Stimulated activated effector memory CD8-positive, alpha-beta T cell treated with anti-CD3 and anti-CD28 coated beads, Interleukin-12 subunit alpha, Interleukin-12 subunit beta, amount 100 ng/mL, for 72 hours (primary cell): ENCODE results near the gene SMCO4.

Source experiments
- ATAC-seq: fragments of 150-1000 bp; cut with Tn5 transposase; 2 replicates; pipeline ENCODE4 v1.10.0; 2021
- DNase-seq, 2 donors: peaks; one replicate each; pipeline ENCODE4 v3.0.0; 2021 to 2022; ENCODE audit warnings: low spot score in 2 of 2
- H3K27ac Mint-ChIP-seq: one replicate; pipeline ENCODE4 v1.8.0; 2022; ENCODE audit warnings: mild to moderate bottlenecking, mixed read lengths
- H3K36me3 Mint-ChIP-seq: one replicate; pipeline ENCODE4 v1.8.0; 2022; ENCODE audit warnings: mild to moderate bottlenecking, mixed read lengths
- H3K4me1 Mint-ChIP-seq: one replicate; pipeline ENCODE4 v1.8.0; 2022; ENCODE audit warnings: mixed read lengths
- H3K4me3 Mint-ChIP-seq: one replicate; pipeline ENCODE4 v1.8.0; 2022; ENCODE audit warnings: mild to moderate bottlenecking, mixed read lengths
- H3K9me3 Mint-ChIP-seq: one replicate; pipeline ENCODE4 v1.8.0; 2022; ENCODE audit warnings: mixed read lengths

Gene SMCO4

DNA sequence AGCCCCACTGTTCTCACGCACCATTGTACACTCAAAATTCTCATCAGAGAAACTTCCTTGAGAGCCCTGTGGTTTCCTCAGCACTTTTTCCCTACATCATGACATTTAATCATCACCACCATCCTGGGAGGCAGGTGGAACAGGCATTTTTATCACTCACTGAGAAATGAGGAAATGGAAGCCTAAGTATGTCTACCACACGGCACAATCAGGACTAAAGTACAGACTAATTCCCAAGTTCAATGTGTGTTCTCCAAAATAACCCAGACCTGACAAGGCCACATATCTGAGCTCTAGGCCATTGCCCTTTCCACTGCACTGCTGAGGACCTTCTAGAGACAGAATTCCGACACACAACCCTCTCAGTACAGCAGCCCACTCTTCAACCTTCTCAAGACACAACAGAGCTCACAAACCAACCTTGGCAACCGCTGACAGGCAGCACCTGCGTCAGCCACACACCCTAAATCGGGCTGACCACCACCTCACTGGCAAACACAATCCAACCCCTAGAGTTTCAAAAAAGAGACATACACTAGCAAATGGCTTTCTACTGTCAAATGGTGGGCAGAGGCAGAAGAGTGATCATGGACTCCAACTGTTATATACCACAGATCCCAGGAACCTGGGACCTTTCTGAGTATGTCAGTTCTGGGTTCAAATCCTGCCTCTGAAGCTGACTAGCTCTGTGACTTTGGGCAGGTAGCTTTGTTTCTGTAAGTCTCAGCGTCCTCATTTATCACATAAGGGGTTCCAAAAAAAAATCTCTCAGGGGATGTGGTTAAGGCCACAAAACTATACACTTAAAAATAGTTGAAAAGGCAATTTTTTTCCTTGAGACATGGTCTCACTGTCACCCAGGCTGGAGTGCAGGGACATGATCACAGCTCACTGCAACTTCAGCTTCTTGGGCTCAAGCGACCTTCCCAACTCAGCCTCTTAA, 16.3 kb downstream of the SMCO4 start:
- peaks cover 74% of the 10 kb centered on the region for H3K4me1 Mint-ChIP-seq
- no peak for DNase-seq
- ATAC-seq, result peak; percentile 36

GRCh38 chr11:93526346-93526633, 16.9 kb downstream of the SMCO4 start:
- Mint-ChIP-seq H3K4me3 (peak overlapping the region; percentile 38), H3K4me1 (peaks cover 74% of the 10 kb centered on the region)

More for the DNA sequence above, 16.3 kb downstream of the SMCO4 start:
- peaks cover 8% of the 10 kb centered on the region for H3K36me3 Mint-ChIP-seq
- no peaks in the 10 kb centered on the region for H3K9me3 Mint-ChIP-seq
- H3K27ac Mint-ChIP-seq, result peak overlapping the region; percentile 85
- peak overlapping the region; percentile 38 for H3K4me3 Mint-ChIP-seq

DNA sequence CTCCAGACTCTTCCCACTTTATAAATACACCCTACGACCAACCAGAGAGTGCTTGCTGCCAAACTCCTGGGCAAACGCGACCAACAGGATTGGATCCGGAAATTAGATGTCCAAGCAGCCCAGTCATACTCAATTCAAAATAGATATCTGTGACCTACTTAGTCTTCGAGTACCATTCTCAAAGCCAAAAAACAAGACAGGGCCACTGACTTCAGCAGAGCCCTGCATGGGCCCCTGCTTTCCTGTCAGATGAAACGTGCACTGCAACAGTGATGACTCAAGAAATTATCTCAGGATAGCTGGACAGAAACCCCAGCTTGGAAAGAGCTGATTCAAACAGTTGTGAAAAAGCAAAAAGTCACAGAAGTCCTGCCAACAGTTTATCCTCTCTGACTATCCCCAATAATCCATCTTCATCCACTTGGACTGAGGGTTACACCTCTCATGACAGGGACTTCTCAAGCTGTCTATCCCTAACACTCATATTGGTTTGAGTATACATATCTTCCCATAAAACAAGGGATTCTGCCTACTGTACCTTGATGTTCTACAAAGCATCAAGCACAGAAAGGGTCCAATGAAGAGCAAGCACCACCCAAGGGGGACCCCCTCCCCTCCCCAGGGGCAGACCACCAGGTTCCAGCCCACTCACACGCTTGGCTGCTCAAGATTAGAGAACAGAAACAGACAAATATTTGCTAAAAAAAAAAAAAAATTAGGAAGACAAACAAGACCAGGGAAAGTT, 17.4 kb downstream of the SMCO4 start:
- H3K4me1 Mint-ChIP-seq, result peaks cover 74% of the 10 kb centered on the region
- DNase-seq (no peak), ATAC-seq (peak; percentile 60)
- H3K9me3 Mint-ChIP-seq, result no peaks in the 10 kb centered on the region
- H3K36me3 Mint-ChIP-seq, result peaks cover 8% of the 10 kb centered on the region
- H3K4me3 Mint-ChIP-seq, result peak overlapping the region; percentile 38
- peak overlapping the region; percentile 85 for H3K27ac Mint-ChIP-seq

More at GRCh38 chr11:93526346-93526633, 16.9 kb downstream of the SMCO4 start:
- no peak for DNase-seq
- H3K27ac Mint-ChIP-seq, result peak overlapping the region; percentile 85
- ATAC-seq, result no peak
- H3K36me3 Mint-ChIP-seq, result peaks cover 8% of the 10 kb centered on the region
- no peaks in the 10 kb centered on the region for H3K9me3 Mint-ChIP-seq

GRCh38 chr11:93524858-93525257, 18.3 kb downstream of the SMCO4 start:
- no peak for ATAC-seq
- Mint-ChIP-seq H3K9me3 (no peaks in the 10 kb centered on the region), H3K27ac (peak overlapping the region; percentile 85), H3K36me3 (peaks cover under 1% of the 10 kb centered on the region), H3K4me1 (peaks cover 68% of the 10 kb centered on the region), H3K4me3 (peak overlapping the region; percentile 59)
- no peak for DNase-seq

DNA sequence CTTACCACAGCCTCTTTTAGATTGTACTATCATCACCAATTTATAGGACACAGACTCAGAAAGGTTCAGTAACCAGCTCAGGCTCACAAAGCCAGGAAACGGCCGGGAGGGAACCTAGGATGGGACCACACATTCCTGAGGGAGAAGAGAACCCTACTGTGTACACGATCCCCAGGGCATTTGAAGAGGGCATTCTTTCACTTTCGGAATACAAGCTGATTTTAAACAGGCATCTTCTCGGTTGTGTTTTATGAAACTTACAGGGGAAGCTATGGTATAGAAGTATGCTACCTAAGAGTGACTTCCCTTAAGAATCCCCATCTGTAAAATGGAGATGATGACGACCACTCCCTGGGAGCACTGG, 19.0 kb downstream of the SMCO4 start:
- DNase-seq (no peak), ATAC-seq (no peak)
- Mint-ChIP-seq H3K4me1 (peaks cover 65% of the 10 kb centered on the region), H3K4me3 (peak overlapping the region; percentile 59), H3K36me3 (no peaks in the 10 kb centered on the region), H3K27ac (peak overlapping the region; percentile 85), H3K9me3 (no peaks in the 10 kb centered on the region)

DNA sequence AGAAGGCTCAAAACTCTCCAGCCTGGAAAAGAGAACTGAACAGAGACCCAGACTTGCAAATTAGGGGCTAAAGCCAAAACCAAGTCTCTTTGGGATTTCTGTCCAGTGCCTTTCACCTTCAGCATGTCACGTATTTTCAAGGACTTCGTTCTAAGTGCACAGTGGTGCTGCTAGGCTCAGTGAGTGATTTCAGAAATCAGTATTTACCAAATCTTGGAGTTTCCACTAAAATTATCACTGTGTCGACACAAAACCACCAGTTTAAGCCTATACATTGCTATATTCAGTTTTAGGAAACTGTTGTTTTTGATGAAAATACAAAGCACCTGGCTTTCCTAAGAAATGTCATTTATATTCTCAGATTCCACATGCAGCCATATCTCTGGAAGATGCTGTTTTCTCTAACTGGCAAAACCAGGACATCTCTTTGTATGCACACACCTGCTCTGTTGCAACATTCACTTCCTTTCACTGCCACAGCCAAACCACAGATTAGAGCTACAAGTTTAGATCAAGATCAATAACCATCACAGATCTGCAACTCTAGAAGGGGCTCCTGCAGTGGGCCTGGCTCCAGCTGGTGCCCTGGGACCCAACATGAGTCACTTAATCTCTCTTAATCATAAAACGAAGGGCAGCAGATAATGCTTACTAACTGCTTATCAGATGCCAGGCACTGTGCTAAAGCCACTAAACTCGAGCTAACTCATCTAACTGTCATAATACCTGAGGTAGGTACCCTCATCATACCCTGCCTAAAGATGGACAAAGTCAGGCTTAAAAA, 22.3 kb downstream of the SMCO4 start:
- DNase-seq, result no peak
- ATAC-seq, result peak; percentile 62
- H3K4me3 Mint-ChIP-seq, result no peak overlapping the region
- no peaks in the 10 kb centered on the region for H3K36me3 Mint-ChIP-seq
- peaks cover 42% of the 10 kb centered on the region for H3K4me1 Mint-ChIP-seq
- H3K27ac Mint-ChIP-seq, result peak overlapping the region; percentile 27
- H3K9me3 Mint-ChIP-seq, result no peaks in the 10 kb centered on the region

DNA sequence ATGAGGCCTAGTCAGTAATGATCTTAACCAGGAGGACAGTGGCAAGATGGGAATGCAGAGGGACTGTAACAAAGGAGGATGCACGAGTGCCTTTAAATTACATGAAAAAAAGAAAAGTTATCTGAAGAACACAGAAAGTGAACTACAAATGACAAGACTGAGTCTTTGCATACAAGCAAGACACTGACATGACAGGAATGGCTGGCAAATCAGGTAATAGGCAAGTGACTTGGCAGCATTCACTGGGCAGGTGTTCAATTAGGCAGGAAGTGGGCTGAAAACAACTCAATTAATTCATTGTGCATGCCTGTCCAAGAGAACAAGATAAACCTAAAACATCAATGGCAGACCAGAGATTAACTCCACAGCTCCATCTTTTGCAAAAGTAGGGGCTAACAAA, 24.0 kb downstream of the SMCO4 start:
- no peaks in the 10 kb centered on the region for H3K36me3 Mint-ChIP-seq
- H3K4me1 Mint-ChIP-seq, result peaks cover 25% of the 10 kb centered on the region
- ATAC-seq, result no peak

GRCh38 chr11:93518081-93518480, 25.1 kb downstream of the SMCO4 start:
- no peaks in the 10 kb centered on the region for H3K9me3 Mint-ChIP-seq

More for the DNA sequence above, 24.0 kb downstream of the SMCO4 start:
- DNase-seq, result no peak
- H3K9me3 Mint-ChIP-seq, result no peaks in the 10 kb centered on the region
- H3K4me3 Mint-ChIP-seq, result no peak overlapping the region
- H3K27ac Mint-ChIP-seq, result no peak overlapping the region

GRCh38 chr11:93517611-93518010, 25.6 kb downstream of the SMCO4 start:
- no peak overlapping the region for H3K27ac Mint-ChIP-seq
- no peak overlapping the region for H3K4me3 Mint-ChIP-seq
- H3K4me1 Mint-ChIP-seq, result peaks cover 20% of the 10 kb centered on the region
- H3K9me3 Mint-ChIP-seq, result no peaks in the 10 kb centered on the region
- H3K36me3 Mint-ChIP-seq, result no peaks in the 10 kb centered on the region
- DNase-seq (no peak), ATAC-seq (no peak)

More at GRCh38 chr11:93518081-93518480, 25.1 kb downstream of the SMCO4 start:
- DNase-seq, result no peak
- Mint-ChIP-seq H3K27ac (no peak overlapping the region), H3K4me3 (no peak overlapping the region), H3K4me1 (peaks cover 20% of the 10 kb centered on the region), H3K36me3 (no peaks in the 10 kb centered on the region)
- no peak for ATAC-seq

DNA sequence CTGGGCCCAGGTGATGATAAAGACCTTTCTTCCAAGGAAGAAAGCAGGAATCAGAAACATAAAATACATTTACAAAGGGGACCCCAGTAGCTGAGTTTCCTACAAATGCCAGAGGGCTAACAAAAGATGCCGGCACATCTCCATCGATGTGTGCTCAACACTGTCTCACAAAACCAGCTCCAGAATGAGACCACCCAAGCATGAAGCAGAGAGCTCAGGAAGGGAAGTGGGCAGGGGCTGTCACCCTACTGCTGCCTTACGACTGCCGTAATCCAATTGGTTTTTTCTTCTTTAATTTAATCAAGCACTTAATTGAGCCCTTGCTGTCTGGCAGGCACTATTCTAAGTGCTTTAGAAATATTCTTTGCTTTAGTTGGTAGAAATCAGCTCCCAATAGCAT, 26.1 kb downstream of the SMCO4 start:
- ATAC-seq, result no peak
- H3K4me1 Mint-ChIP-seq, result peaks cover 20% of the 10 kb centered on the region

GRCh38 chr11:93515441-93516025, 27.7 kb downstream of the SMCO4 start:
- Mint-ChIP-seq H3K4me1 (peaks cover 6% of the 10 kb centered on the region), H3K9me3 (no peaks in the 10 kb centered on the region), H3K36me3 (no peaks in the 10 kb centered on the region), H3K4me3 (no peak overlapping the region), H3K27ac (no peak overlapping the region)
- ATAC-seq, result no peak
- no peak for DNase-seq

More for the DNA sequence above, 26.1 kb downstream of the SMCO4 start:
- Mint-ChIP-seq H3K4me3 (no peak overlapping the region), H3K36me3 (no peaks in the 10 kb centered on the region), H3K9me3 (no peaks in the 10 kb centered on the region), H3K27ac (no peak overlapping the region)
- DNase-seq, result no peak

GRCh38 chr11:93514712-93515111, 28.5 kb downstream of the SMCO4 start:
- Mint-ChIP-seq H3K36me3 (no peaks in the 10 kb centered on the region), H3K9me3 (no peaks in the 10 kb centered on the region), H3K27ac (no peak overlapping the region), H3K4me3 (no peak overlapping the region), H3K4me1 (peaks cover 3% of the 10 kb centered on the region)
- no peak for ATAC-seq
- DNase-seq, result no peak

DNA sequence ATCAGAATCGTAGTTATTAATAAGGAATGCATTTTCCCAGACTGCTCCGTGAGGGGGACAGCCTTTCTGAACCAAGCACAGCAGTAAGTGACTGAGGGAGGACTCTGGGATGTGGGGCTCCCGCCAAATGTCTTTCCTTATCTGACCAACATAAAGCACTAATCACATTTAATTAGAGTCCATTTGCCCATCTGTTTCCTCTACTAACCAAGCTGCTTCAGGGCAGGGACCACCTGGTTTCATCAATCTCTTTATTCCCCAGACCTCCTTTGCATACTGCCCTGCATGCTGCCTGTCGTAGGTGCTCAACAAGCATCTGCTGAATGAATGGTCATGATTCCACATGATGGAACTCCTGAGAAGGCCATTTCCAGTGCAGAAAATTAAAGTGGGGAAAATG, 29.4 kb downstream of the SMCO4 start:
- Mint-ChIP-seq H3K36me3 (no peaks in the 10 kb centered on the region), H3K27ac (no peak overlapping the region), H3K4me1 (no peaks in the 10 kb centered on the region), H3K9me3 (no peaks in the 10 kb centered on the region), H3K4me3 (no peak overlapping the region)
- DNase-seq, result no peak
- no peak for ATAC-seq

- no peak overlapping the region for H3K4me3 Mint-ChIP-seq
- ATAC-seq (no peak), DNase-seq (no peak)
- no peaks in the 10 kb centered on the region for H3K9me3 Mint-ChIP-seq
- H3K4me1 Mint-ChIP-seq, result no peaks in the 10 kb centered on the region
- H3K36me3 Mint-ChIP-seq, result no peaks in the 10 kb centered on the region
- H3K27ac Mint-ChIP-seq, result no peak overlapping the region
These were observed 30.1 kb downstream of the SMCO4 start for GRCh38 chr11:93512949-93513667.
